ENCODE results near the gene TESK2.

The TESK2 gene

DNA sequence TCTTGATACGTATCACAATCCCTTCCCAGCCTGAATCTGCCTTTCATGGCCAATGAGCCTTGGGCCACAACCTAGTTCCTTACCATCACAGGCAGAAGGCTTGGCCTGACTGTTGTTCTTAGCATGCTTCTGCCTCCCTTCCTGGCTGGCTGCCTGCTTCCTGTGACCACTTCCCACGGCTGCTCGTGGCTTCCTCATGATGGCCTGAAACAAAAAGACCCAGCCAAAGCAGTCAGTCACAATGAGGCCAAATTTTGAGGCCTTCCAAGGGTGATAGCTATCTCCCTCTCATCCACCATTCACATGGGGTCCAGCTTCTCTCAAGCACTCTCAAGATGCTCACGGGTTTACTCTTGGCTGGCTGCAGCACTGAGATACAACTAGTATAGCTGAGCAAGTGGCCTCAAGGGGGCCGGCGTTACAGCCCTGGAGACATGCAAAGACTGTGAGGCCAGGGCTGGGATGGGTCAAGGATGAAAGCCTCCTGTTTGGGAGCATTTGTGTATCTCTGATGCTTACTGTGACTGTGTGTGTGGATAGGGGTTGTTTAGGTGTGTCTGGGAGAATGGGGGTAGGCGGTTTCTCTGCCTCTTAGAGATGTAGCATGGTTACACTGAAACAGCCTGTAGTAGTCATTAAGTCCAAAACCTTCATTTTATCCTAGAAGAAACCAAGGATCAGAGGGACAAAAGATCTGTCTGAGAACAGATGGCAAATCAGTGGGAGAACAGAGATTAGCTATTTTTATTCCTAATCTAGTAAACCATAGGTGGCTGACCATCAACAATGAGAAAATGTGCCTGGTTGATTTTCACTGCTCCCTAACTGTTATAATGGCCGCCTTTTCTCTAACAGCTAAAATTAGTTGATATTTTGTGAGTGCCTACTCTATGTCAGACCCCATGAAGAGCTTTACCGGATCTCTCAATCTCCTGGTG lies 156.4 kb downstream of the TESK2 start:
- no peak for TF ChIP-seq CREB1 (IDR thresholded peaks at IDR 0.05; ENCODE audit: low read depth)
- TF ChIP-seq FOXM1 (IDR thresholded peaks at IDR 0.05; ENCODE audit: borderline replicate concordance, low read depth) = no peak
- TF ChIP-seq, protein P1, sequence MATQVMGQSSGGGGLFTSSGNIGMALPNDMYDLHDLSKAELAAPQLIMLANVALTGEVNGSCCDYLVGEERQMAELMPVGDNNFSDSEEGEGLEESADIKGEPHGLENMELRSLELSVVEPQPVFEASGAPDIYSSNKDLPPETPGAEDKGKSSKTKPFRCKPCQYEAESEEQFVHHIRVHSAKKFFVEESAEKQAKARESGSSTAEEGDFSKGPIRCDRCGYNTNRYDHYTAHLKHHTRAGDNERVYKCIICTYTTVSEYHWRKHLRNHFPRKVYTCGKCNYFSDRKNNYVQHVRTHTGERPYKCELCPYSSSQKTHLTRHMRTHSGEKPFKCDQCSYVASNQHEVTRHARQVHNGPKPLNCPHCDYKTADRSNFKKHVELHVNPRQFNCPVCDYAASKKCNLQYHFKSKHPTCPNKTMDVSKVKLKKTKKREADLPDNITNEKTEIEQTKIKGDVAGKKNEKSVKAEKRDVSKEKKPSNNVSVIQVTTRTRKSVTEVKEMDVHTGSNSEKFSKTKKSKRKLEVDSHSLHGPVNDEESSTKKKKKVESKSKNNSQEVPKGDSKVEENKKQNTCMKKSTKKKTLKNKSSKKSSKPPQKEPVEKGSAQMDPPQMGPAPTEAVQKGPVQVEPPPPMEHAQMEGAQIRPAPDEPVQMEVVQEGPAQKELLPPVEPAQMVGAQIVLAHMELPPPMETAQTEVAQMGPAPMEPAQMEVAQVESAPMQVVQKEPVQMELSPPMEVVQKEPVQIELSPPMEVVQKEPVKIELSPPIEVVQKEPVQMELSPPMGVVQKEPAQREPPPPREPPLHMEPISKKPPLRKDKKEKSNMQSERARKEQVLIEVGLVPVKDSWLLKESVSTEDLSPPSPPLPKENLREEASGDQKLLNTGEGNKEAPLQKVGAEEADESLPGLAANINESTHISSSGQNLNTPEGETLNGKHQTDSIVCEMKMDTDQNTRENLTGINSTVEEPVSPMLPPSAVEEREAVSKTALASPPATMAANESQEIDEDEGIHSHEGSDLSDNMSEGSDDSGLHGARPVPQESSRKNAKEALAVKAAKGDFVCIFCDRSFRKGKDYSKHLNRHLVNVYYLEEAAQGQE (IDR thresholded peaks at IDR 0.05; ENCODE audit: low read depth) = no peak
- no peak for TF ChIP-seq YY1 (IDR thresholded peaks at IDR 0.05; ENCODE audit: low read depth)
- TF ChIP-seq EGR1 (IDR thresholded peaks at IDR 0.05) = no peak
- TF ChIP-seq, protein P2, sequence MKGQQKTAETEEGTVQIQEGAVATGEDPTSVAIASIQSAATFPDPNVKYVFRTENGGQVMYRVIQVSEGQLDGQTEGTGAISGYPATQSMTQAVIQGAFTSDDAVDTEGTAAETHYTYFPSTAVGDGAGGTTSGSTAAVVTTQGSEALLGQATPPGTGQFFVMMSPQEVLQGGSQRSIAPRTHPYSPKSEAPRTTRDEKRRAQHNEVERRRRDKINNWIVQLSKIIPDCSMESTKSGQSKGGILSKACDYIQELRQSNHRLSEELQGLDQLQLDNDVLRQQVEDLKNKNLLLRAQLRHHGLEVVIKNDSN (IDR thresholded peaks at IDR 0.05) = no peak
- no peak for TF ChIP-seq TEAD4 (IDR thresholded peaks at IDR 0.05)
- no peak for TF ChIP-seq TCF12 (IDR thresholded peaks at IDR 0.05; ENCODE audit: low read depth)
- no peak for TF ChIP-seq MAX (IDR thresholded peaks at IDR 0.05)
- TF ChIP-seq ZBTB7A (IDR thresholded peaks at IDR 0.05; ENCODE audit: low read depth) = no peak
- TF ChIP-seq CEBPB (IDR thresholded peaks at IDR 0.05) = no peak
- TF ChIP-seq NFIC (IDR thresholded peaks at IDR 0.05) = no peak
- TF ChIP-seq EP300 (IDR thresholded peaks at IDR 0.05; ENCODE audit: borderline replicate concordance) = no peak
- TF ChIP-seq TAF1 (IDR thresholded peaks at IDR 0.05; ENCODE audit: low read depth) = no peak
- no peak for TF ChIP-seq RAD21 (IDR thresholded peaks at IDR 0.05; ENCODE audit: low read depth)

GRCh38 chr1:45332346-45332720 lies 158.6 kb downstream of the TESK2 start:
- TF ChIP-seq TCF12 (IDR thresholded peaks at IDR 0.05; ENCODE audit: low read depth) (no peak), TAF1 (IDR thresholded peaks at IDR 0.05; ENCODE audit: low read depth) (no peak), ZBTB7A (IDR thresholded peaks at IDR 0.05; ENCODE audit: low read depth) (no peak), TEAD4 (IDR thresholded peaks at IDR 0.05) (no peak), EP300 (IDR thresholded peaks at IDR 0.05; ENCODE audit: borderline replicate concordance) (no peak)

DNA sequence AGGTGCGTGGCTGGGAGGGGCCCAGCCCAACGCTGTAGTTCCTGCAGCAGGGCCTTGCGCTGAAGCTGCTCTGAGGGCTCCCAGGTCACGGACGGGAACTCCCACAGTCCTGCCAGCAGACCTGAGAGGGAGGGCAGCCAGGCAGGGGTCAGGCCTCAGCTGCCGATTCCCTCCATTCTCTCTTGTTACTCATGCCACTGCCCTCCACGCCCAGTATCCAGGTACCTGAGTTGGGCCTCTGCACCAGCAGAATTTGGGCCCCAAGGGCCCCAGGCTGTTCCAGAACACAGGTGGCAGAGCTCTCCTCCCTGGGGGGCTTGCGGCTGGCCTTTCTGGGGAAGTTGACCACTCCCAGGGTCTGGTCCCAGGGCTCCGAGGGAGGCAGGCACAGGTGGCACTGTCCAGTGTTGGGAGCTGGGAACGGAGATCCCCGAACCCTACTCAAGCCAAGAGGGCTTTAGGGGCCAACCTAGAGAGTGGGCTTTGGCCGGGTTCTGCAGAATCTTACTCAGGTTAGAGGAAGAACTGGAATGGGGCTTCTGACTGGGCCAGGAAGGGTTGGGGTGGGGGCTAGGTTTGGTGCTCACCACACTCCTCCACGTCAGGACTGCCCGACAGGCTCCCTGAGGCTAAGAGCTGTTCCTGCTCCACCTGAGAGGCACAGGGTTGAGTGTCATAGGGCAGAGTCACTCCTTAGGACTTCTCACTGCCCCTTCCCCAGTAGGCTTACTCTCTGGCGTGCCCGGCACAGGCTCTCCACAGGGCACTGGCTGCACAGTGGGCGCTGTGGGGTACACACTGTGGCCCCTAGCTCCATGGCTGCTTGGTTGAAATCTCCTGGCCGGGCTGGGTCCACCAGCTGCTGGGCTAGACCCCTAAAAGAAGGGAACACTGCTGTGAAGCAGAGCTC lies 159.3 kb downstream of the TESK2 start:
- no peak for TF ChIP-seq YY1 (IDR thresholded peaks at IDR 0.05; ENCODE audit: low read depth)
- no peak for TF ChIP-seq FOXM1 (IDR thresholded peaks at IDR 0.05; ENCODE audit: borderline replicate concordance, low read depth)

GRCh38 chr1:45329445-45329844 lies 161.5 kb downstream of the TESK2 start:
- no peak for TF ChIP-seq EGR1 (IDR thresholded peaks at IDR 0.05)
- no peak for TF ChIP-seq NFIC (IDR thresholded peaks at IDR 0.05)
- TF ChIP-seq, protein P2 (IDR thresholded peaks at IDR 0.05) = no peak
- TF ChIP-seq CEBPB (IDR thresholded peaks at IDR 0.05) = no peak
- no peak for TF ChIP-seq CREB1 (IDR thresholded peaks at IDR 0.05; ENCODE audit: low read depth)
- TF ChIP-seq MAX (IDR thresholded peaks at IDR 0.05) = no peak
- TF ChIP-seq YY1 (IDR thresholded peaks at IDR 0.05; ENCODE audit: low read depth) = no peak
- TF ChIP-seq FOXM1 (IDR thresholded peaks at IDR 0.05; ENCODE audit: borderline replicate concordance, low read depth) = no peak
- TF ChIP-seq EP300 (IDR thresholded peaks at IDR 0.05; ENCODE audit: borderline replicate concordance) = no peak
- TF ChIP-seq TEAD4 (IDR thresholded peaks at IDR 0.05) = no peak
- TF ChIP-seq ZBTB7A (IDR thresholded peaks at IDR 0.05; ENCODE audit: low read depth) = no peak

- no peak for TF ChIP-seq YY1 (IDR thresholded peaks at IDR 0.05; ENCODE audit: low read depth)
- no peak for TF ChIP-seq FOXM1 (IDR thresholded peaks at IDR 0.05; ENCODE audit: borderline replicate concordance, low read depth)
- TF ChIP-seq TAF1 (IDR thresholded peaks at IDR 0.05; ENCODE audit: low read depth) = no peak
- TF ChIP-seq, protein P1 (IDR thresholded peaks at IDR 0.05; ENCODE audit: low read depth) = no peak
- TF ChIP-seq TCF12 (IDR thresholded peaks at IDR 0.05; ENCODE audit: low read depth) = no peak
- TF ChIP-seq CEBPB (IDR thresholded peaks at IDR 0.05) = no peak
- no peak for TF ChIP-seq EGR1 (IDR thresholded peaks at IDR 0.05)
- no peak for TF ChIP-seq RAD21 (IDR thresholded peaks at IDR 0.05; ENCODE audit: low read depth)
These were observed 162.3 kb downstream of the TESK2 start for GRCh38 chr1:45328680-45329079.

All from Ishikawa (cell line).